ENCODE measurements around the gene SLC5A6. TPM values are rescaled to one million over a fixed set of nuclear protein-coding genes. Genes with fewer than 3 reads are reported as not detected.

SLC5A6 gene
- total and polyA plus RNA-seq, 2 donors (not counting 1 experiment from before 2014, with no cell fraction given), result 50.8 to 52.6 TPM

DNA sequence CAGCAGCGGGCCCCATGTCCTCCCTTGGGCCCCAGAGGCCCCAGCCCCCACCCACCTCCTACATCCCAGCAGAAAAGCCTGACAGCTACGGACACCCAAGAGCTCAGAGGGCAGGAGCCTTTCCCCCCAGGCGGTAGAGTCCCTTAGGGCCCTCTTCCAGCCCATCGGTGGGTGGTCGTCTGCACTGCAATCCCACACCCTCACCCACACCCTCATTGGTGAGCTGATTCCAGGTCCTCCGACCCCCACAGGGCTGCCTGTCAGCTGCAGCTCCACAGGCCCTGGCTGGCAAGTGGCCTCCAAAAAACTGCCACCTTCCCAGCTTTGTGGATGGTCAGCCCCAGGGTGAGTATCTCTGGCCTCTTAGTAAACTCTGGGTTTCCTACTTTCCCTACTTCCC, 52.8 kb downstream of the SLC5A6 start:
- TF ChIP-seq EZH2 (IDR thresholded peaks at IDR 0.05; ENCODE audit: borderline replicate concordance, insufficient read depth, low read depth, low read length, poor library complexity, severe bottlenecking), result no peak
- TF ChIP-seq, protein P1, sequence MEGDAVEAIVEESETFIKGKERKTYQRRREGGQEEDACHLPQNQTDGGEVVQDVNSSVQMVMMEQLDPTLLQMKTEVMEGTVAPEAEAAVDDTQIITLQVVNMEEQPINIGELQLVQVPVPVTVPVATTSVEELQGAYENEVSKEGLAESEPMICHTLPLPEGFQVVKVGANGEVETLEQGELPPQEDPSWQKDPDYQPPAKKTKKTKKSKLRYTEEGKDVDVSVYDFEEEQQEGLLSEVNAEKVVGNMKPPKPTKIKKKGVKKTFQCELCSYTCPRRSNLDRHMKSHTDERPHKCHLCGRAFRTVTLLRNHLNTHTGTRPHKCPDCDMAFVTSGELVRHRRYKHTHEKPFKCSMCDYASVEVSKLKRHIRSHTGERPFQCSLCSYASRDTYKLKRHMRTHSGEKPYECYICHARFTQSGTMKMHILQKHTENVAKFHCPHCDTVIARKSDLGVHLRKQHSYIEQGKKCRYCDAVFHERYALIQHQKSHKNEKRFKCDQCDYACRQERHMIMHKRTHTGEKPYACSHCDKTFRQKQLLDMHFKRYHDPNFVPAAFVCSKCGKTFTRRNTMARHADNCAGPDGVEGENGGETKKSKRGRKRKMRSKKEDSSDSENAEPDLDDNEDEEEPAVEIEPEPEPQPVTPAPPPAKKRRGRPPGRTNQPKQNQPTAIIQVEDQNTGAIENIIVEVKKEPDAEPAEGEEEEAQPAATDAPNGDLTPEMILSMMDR (IDR thresholded peaks at IDR 0.05), result no peak
- WGBS (ENCODE audit: insufficient coverage), result 92% methylated on average over 6 of the region's 6 CpGs
- POLR2A ChIA-PET, result no interaction called here
- CTCF ChIA-PET, result interaction anchor here (1.2 kb wide), 1 partner anchor 11 kb away, joined by 5 read pairs; no protein-coding TSS in a partner anchor
- Histone ChIP-seq H3K27ac (ENCODE audit: low read length in 2 of 2) (no peak overlapping the region), H2AFZ (ENCODE audit: insufficient read depth, low read depth, low read length, poor library complexity, severe bottlenecking) (no peak overlapping the region), H3K4me2 (replicated peaks; ENCODE audit: low read depth, low read length, poor library complexity, severe bottlenecking) (no peak overlapping the region), H3K4me1 (ENCODE audit: control insufficient read depth in 2 of 2, insufficient read depth in 2 of 2, low read length in 2 of 2) (peaks cover 8 to 9% of the 10 kb centered on the region in 2 donors), H4K20me1 (ENCODE audit: control insufficient read depth, insufficient read depth, low read length, poor library complexity, severe bottlenecking) (no peaks in the 10 kb centered on the region), H3K9ac (ENCODE audit: low read length) (no peak overlapping the region), H3K27me3 (replicated peaks in 1 of 4; ENCODE audit: control extremely low read depth in 1 of 4, control insufficient read depth in 3 of 4, insufficient read depth in 4 of 4, low read length in 3 of 4) (peaks cover 0 to 2% (median 0%) of the 10 kb centered on the region in 4 experiments), H3K36me3 (replicated peaks in 1 of 2; ENCODE audit: control extremely low read depth in 1 of 2, control insufficient read depth in 1 of 2, extremely low read depth in 1 of 2, insufficient read depth in 2 of 2, low read length in 1 of 2) (no peaks in the 10 kb centered on the region), H3K4me3 (ENCODE audit: control extremely low read depth in 1 of 5, extremely low read depth in 1 of 5, insufficient read depth in 1 of 5, low read depth in 2 of 5, low read length in 4 of 5) (no peak overlapping the region), H3K9me3 (ENCODE audit: control extremely low read depth in 1 of 3, control insufficient read depth in 2 of 3, insufficient read depth in 1 of 3, low read length in 2 of 3) (no peaks in the 10 kb centered on the region), H3K79me2 (ENCODE audit: control insufficient read depth, insufficient read depth, low read length) (no peaks in the 10 kb centered on the region)
- no peaks in the 10 kb centered on the region for H3K9me3 Mint-ChIP-seq (ENCODE audit: insufficient read depth)
- peaks cover 3% of the 10 kb centered on the region for H3K27me3 Mint-ChIP-seq
- intact Hi-C loops (cut with micrococcal nuclease), result no loop called here
- no peak overlapping the region for H3K27ac Mint-ChIP-seq
- peaks cover 9% of the 10 kb centered on the region for H3K4me1 Mint-ChIP-seq
- ATAC-seq (ENCODE audit: low read depth) (no peak), DNase-seq (no peak)
- H3K4me3 Mint-ChIP-seq, result no peak overlapping the region

DNA sequence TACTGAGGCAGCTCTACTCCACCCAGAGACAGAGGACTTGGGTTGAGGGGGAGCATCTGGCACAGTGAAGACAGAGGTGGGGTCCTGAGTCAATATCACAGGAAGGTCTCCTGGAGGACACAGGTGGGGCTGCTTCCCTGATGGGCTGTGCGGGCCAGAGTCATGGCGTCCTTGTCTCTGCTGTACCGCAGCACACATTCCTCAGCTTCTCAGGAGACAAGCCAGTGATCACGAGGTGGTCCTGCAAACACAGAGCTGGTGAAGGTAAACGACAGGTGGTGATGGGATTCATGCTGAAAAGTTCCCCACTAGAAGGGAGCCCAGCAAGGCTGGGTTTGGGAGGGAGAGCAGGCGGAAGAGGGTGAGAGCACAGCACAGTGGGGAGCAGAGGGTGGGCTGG, 53.6 kb downstream of the SLC5A6 start:
- no peak overlapping the region for H2AFZ ChIP-seq (ENCODE audit: insufficient read depth, low read depth, low read length, poor library complexity, severe bottlenecking)
- H3K9me3 Mint-ChIP-seq (ENCODE audit: insufficient read depth), result no peaks in the 10 kb centered on the region
- H3K4me1 Mint-ChIP-seq, result peaks cover 3% of the 10 kb centered on the region

More for the DNA sequence above, 53.6 kb downstream of the SLC5A6 start:
- no peak overlapping the region for H3K4me2 ChIP-seq (replicated peaks; ENCODE audit: low read depth, low read length, poor library complexity, severe bottlenecking)
- intact Hi-C loops (cut with micrococcal nuclease), result no loop called here
- 91% methylated on average over 5 of the region's 6 CpGs for WGBS (ENCODE audit: insufficient coverage)
- H3K9me3 ChIP-seq (ENCODE audit: control extremely low read depth in 1 of 3, control insufficient read depth in 2 of 3, insufficient read depth in 1 of 3, low read length in 2 of 3), result no peaks in the 10 kb centered on the region
- ATAC-seq (ENCODE audit: low read depth) (no peak), DNase-seq (no peak)
- no peaks in the 10 kb centered on the region for H4K20me1 ChIP-seq (ENCODE audit: control insufficient read depth, insufficient read depth, low read length, poor library complexity, severe bottlenecking)
- H3K9ac ChIP-seq (ENCODE audit: low read length), result no peak overlapping the region
- no peak overlapping the region for H3K4me3 ChIP-seq (ENCODE audit: control extremely low read depth in 1 of 5, extremely low read depth in 1 of 5, insufficient read depth in 1 of 5, low read depth in 2 of 5, low read length in 4 of 5)
- TF ChIP-seq EZH2 (IDR thresholded peaks at IDR 0.05; ENCODE audit: borderline replicate concordance, insufficient read depth, low read depth, low read length, poor library complexity, severe bottlenecking), result no peak
- TF ChIP-seq, protein P1 (IDR thresholded peaks at IDR 0.05), result no peak
- H3K79me2 ChIP-seq (ENCODE audit: control insufficient read depth, insufficient read depth, low read length), result no peaks in the 10 kb centered on the region
- H3K4me3 Mint-ChIP-seq, result no peak overlapping the region
- H3K4me1 ChIP-seq (ENCODE audit: control insufficient read depth in 2 of 2, insufficient read depth in 2 of 2, low read length in 2 of 2), result peaks cover 1 to 3% of the 10 kb centered on the region in 2 donors
- H3K27ac ChIP-seq (ENCODE audit: low read length in 2 of 2), result no peak overlapping the region
- peaks cover 0 to 4% (median 0%) of the 10 kb centered on the region in 4 experiments for H3K27me3 ChIP-seq (replicated peaks in 1 of 4; ENCODE audit: control extremely low read depth in 1 of 4, control insufficient read depth in 3 of 4, insufficient read depth in 4 of 4, low read length in 3 of 4)
- H3K36me3 ChIP-seq (replicated peaks in 1 of 2; ENCODE audit: control extremely low read depth in 1 of 2, control insufficient read depth in 1 of 2, extremely low read depth in 1 of 2, insufficient read depth in 2 of 2, low read length in 1 of 2), result no peaks in the 10 kb centered on the region
- H3K27ac Mint-ChIP-seq, result peak overlapping the region; percentile 3
- POLR2A ChIA-PET, result no interaction called here
- H3K27me3 Mint-ChIP-seq, result peaks cover 3% of the 10 kb centered on the region
- CTCF ChIA-PET, result interaction anchor here (0.7 to 1.2 kb wide), 2 partner anchors 12 to 163 kb away, joined by 3 to 5 read pairs; no protein-coding TSS in a partner anchor

Measured in B cell (primary cell).